ENCODE data around the gene MEGF8.

MEGF8 gene

GRCh38 chr19:42401365-42402303 lies 76.2 kb downstream of the MEGF8 start:
- H3K27me3 Mint-ChIP-seq (ENCODE audit: low read depth), result no peaks in the 10 kb centered on the region
- H3K9me3 Mint-ChIP-seq, result no peaks in the 10 kb centered on the region
- peak overlapping the region; percentile 20 for H3K27ac Mint-ChIP-seq
- peak overlapping the region; percentile 67 for H3K4me3 Mint-ChIP-seq
- H3K36me3 Mint-ChIP-seq (ENCODE audit: low read depth), result peaks cover 13% of the 10 kb centered on the region
- H3K4me1 Mint-ChIP-seq (ENCODE audit: low read depth), result peaks cover 16% of the 10 kb centered on the region

- no peaks in the 10 kb centered on the region for H3K9me3 Mint-ChIP-seq
- peak overlapping the region; percentile 67 for H3K4me3 Mint-ChIP-seq
- peaks cover 10% of the 10 kb centered on the region for H3K4me1 Mint-ChIP-seq (ENCODE audit: low read depth)
- H3K36me3 Mint-ChIP-seq (ENCODE audit: low read depth), result peaks cover 15% of the 10 kb centered on the region
- peak overlapping the region; percentile 31 for H3K27ac Mint-ChIP-seq
- no peaks in the 10 kb centered on the region for H3K27me3 Mint-ChIP-seq (ENCODE audit: low read depth)
Observed at GRCh38 chr19:42402376-42403116, 77.1 kb downstream of the MEGF8 start.

DNA sequence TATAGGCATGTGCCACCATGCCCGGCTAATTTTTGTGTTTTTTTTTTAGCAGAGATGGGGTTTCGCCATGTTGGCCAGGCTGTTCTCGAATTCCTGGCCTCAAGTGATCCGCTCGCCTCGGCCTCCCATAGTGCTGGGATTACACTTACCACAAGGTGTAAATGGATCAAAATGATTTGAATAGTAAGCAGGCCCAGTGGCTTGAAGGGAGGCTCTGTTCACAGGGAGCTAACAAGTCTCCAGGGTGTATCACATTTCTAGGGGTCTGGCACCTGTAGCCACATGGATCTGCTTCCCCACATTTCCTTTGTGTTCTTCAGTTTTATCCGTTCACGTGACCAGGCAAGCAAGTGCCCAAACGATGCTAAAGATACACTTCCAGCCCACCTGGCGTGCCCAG lies 78.2 kb downstream of the MEGF8 start:
- Mint-ChIP-seq H3K9me3 (no peaks in the 10 kb centered on the region), H3K27me3 (ENCODE audit: low read depth) (no peaks in the 10 kb centered on the region), H3K4me3 (no peak overlapping the region), H3K27ac (no peak overlapping the region), H3K4me1 (ENCODE audit: low read depth) (peaks cover 5% of the 10 kb centered on the region), H3K36me3 (ENCODE audit: low read depth) (peaks cover 15% of the 10 kb centered on the region)

DNA sequence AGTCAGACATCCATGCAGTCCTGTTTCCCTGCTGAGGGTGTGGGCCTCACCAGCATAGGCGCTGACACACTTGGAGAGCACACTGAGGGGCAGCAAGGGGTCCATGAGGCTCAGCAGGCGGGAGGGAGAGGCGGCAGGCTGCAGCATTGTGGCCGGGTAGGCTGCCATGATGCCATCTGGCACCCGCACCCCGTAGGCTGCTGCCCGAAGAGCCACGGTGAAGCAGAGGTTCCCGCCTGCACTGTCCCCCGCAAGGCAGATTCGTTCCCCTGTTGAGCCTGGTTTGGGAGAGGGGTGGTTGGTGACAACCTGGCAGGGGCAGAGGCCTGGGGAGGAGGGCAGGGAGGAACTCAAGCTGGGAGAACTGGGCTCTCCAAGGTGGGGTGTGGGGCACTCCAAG lies 80.7 kb downstream of the MEGF8 start:
- no peak overlapping the region for H3K4me3 Mint-ChIP-seq
- H3K36me3 Mint-ChIP-seq (ENCODE audit: low read depth), result peaks cover 9% of the 10 kb centered on the region
- H3K4me1 Mint-ChIP-seq (ENCODE audit: low read depth), result peaks cover 2% of the 10 kb centered on the region
- no peak overlapping the region for H3K27ac Mint-ChIP-seq
- no peaks in the 10 kb centered on the region for H3K27me3 Mint-ChIP-seq (ENCODE audit: low read depth)
- H3K9me3 Mint-ChIP-seq, result no peaks in the 10 kb centered on the region

GRCh38 chr19:42407085-42407815 lies 81.8 kb downstream of the MEGF8 start:
- H3K27ac Mint-ChIP-seq, result no peak overlapping the region
- H3K4me3 Mint-ChIP-seq, result no peak overlapping the region
- H3K27me3 Mint-ChIP-seq (ENCODE audit: low read depth), result no peaks in the 10 kb centered on the region
- no peaks in the 10 kb centered on the region for H3K4me1 Mint-ChIP-seq (ENCODE audit: low read depth)
- peaks cover 9% of the 10 kb centered on the region for H3K36me3 Mint-ChIP-seq (ENCODE audit: low read depth)
- H3K9me3 Mint-ChIP-seq, result no peaks in the 10 kb centered on the region

- no peak overlapping the region for H3K4me3 Mint-ChIP-seq
- no peaks in the 10 kb centered on the region for H3K4me1 Mint-ChIP-seq (ENCODE audit: low read depth)
- H3K9me3 Mint-ChIP-seq, result no peaks in the 10 kb centered on the region
- H3K36me3 Mint-ChIP-seq (ENCODE audit: low read depth), result peaks cover 9% of the 10 kb centered on the region
- H3K27me3 Mint-ChIP-seq (ENCODE audit: low read depth), result no peaks in the 10 kb centered on the region
- H3K27ac Mint-ChIP-seq, result no peak overlapping the region
Observed at GRCh38 chr19:42407816-42408175, 82.4 kb downstream of the MEGF8 start.

GRCh38 chr19:42409477-42409876 lies 84.0 kb downstream of the MEGF8 start:
- no peak overlapping the region for H3K27ac Mint-ChIP-seq
- H3K36me3 Mint-ChIP-seq (ENCODE audit: low read depth), result peaks cover 8% of the 10 kb centered on the region
- H3K9me3 Mint-ChIP-seq, result no peaks in the 10 kb centered on the region
- H3K4me3 Mint-ChIP-seq, result no peak overlapping the region
- no peaks in the 10 kb centered on the region for H3K27me3 Mint-ChIP-seq (ENCODE audit: low read depth)
- H3K4me1 Mint-ChIP-seq (ENCODE audit: low read depth), result no peaks in the 10 kb centered on the region

DNA sequence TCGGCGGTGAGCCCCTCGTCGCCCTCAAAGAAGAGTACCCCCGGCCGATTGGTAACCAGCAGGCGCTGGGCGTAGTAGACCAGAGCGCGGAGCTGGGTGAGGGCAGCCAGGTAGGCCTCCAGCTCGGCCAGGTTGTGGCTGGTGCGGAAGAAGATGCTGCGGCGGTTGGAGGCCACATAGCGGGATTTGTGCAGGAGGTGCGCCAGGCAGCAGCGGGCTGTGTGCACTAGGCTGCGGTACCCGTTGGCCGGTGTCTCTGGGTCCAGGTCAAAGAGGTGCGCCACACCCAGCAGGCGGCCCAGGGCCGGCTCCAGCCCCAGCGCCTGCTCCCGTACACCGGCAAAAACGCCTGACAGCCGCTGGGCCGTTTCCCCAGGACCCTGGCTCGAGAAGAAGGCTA lies 84.9 kb downstream of the MEGF8 start:
- H3K27ac Mint-ChIP-seq, result no peak overlapping the region
- H3K36me3 Mint-ChIP-seq (ENCODE audit: low read depth), result peaks cover 11% of the 10 kb centered on the region
- no peaks in the 10 kb centered on the region for H3K27me3 Mint-ChIP-seq (ENCODE audit: low read depth)
- H3K9me3 Mint-ChIP-seq, result no peaks in the 10 kb centered on the region
- no peaks in the 10 kb centered on the region for H3K4me1 Mint-ChIP-seq (ENCODE audit: low read depth)
- no peak overlapping the region for H3K4me3 Mint-ChIP-seq

- Mint-ChIP-seq H3K36me3 (ENCODE audit: low read depth) (peaks cover 6% of the 10 kb centered on the region), H3K4me1 (ENCODE audit: low read depth) (no peaks in the 10 kb centered on the region), H3K4me3 (no peak overlapping the region), H3K9me3 (no peaks in the 10 kb centered on the region), H3K27me3 (ENCODE audit: low read depth) (no peaks in the 10 kb centered on the region), H3K27ac (no peak overlapping the region)
Observed at GRCh38 chr19:42411581-42412178, 86.2 kb downstream of the MEGF8 start.

DNA sequence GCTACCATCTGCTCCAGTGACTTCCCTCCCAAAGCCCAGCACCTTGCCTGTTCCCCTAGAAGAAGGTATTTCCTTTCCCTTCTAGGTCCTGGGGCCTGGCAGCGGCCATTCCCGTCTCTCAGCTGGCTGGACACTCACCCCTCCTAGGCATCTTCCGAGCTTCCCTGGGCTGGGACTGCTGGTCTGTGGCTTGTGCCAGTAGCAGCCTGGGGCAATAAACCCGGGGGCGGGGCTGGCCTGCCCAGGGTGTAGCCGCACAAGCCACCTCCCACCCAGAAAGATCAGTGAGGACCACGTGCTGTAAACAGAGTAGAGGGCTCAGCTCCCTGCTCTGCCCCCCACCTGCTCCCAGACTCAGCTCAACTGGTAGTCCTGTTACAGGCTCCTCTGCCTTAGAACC lies 86.8 kb downstream of the MEGF8 start:
- H3K4me3 Mint-ChIP-seq, result no peak overlapping the region
- no peaks in the 10 kb centered on the region for H3K4me1 Mint-ChIP-seq (ENCODE audit: low read depth)
- no peaks in the 10 kb centered on the region for H3K27me3 Mint-ChIP-seq (ENCODE audit: low read depth)
- H3K36me3 Mint-ChIP-seq (ENCODE audit: low read depth), result peaks cover 4% of the 10 kb centered on the region
- no peaks in the 10 kb centered on the region for H3K9me3 Mint-ChIP-seq
- H3K27ac Mint-ChIP-seq, result no peak overlapping the region

DNA sequence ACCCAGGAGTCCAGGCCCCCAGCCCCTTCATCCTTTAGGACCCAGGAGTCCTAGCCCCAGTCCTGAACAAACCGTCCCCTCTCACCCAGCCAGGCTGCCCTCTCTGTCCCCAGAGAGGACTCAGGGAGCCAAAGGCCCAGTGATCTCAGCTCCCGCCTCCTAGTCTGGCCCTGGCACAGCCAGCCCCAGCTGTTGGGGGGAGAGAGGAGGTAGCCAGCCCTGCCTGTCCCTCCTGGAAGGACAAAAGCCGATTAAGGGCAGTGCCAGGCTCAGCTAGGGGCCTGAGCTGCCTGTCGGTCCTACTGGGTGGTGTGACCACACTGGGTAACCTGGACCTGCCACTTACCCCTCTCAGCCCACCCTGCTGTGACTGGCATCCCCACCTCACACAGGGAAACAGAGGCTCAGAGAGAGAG lies 87.2 kb downstream of the MEGF8 start:
- H3K36me3 Mint-ChIP-seq (ENCODE audit: low read depth), result peaks cover 4% of the 10 kb centered on the region
- H3K27me3 Mint-ChIP-seq (ENCODE audit: low read depth), result no peaks in the 10 kb centered on the region
- no peak overlapping the region for H3K27ac Mint-ChIP-seq
- H3K9me3 Mint-ChIP-seq, result no peaks in the 10 kb centered on the region
- H3K4me3 Mint-ChIP-seq, result no peak overlapping the region
- no peaks in the 10 kb centered on the region for H3K4me1 Mint-ChIP-seq (ENCODE audit: low read depth)

GRCh38 chr19:42419309-42419708 lies 93.9 kb downstream of the MEGF8 start:
- H3K36me3 Mint-ChIP-seq (ENCODE audit: low read depth), result peaks cover 6% of the 10 kb centered on the region
- no peaks in the 10 kb centered on the region for H3K27me3 Mint-ChIP-seq (ENCODE audit: low read depth)
- H3K9me3 Mint-ChIP-seq, result no peaks in the 10 kb centered on the region
- no peak overlapping the region for H3K27ac Mint-ChIP-seq
- peaks cover 28% of the 10 kb centered on the region for H3K4me1 Mint-ChIP-seq (ENCODE audit: low read depth)
- no peak overlapping the region for H3K4me3 Mint-ChIP-seq

DNA sequence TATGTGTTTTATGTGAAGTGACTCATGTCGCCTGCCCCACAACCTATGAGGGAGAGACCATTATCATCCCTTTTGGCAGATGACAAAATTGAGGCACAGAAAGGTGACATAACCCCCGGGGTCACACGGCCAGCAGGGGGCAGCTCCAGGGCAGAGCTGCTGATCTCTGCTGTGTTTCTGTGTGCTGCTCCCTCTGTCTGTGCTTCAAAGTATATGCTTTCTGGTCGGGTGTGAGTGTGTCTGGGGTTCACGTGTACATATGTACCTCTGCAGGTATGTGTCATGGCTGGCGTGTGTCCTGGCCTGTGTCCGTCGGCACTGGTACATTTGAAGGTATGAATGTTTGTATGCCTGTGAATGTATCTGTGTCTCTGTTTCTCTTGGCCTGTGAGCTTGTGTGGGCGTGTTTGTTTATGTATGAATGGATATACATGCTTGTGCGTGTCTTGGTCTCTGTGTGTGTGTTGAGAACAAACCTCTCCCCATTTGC lies 94.7 kb downstream of the MEGF8 start:
- H3K9me3 Mint-ChIP-seq, result no peaks in the 10 kb centered on the region
- no peaks in the 10 kb centered on the region for H3K27me3 Mint-ChIP-seq (ENCODE audit: low read depth)
- peaks cover 28% of the 10 kb centered on the region for H3K4me1 Mint-ChIP-seq (ENCODE audit: low read depth)
- no peak overlapping the region for H3K27ac Mint-ChIP-seq
- peaks cover 3% of the 10 kb centered on the region for H3K36me3 Mint-ChIP-seq (ENCODE audit: low read depth)
- no peak overlapping the region for H3K4me3 Mint-ChIP-seq

- Mint-ChIP-seq H3K27ac (no peak overlapping the region), H3K36me3 (ENCODE audit: low read depth) (peaks cover 3% of the 10 kb centered on the region), H3K9me3 (no peaks in the 10 kb centered on the region), H3K27me3 (ENCODE audit: low read depth) (no peaks in the 10 kb centered on the region), H3K4me1 (ENCODE audit: low read depth) (peaks cover 28% of the 10 kb centered on the region), H3K4me3 (no peak overlapping the region)
Observed at GRCh38 chr19:42421101-42421500, 95.7 kb downstream of the MEGF8 start.
